Stomach (tissue), 9 donors: Measurements from ENCODE around the gene CDKN1C. TPM values are rescaled to one million over a fixed set of nuclear protein-coding genes. Genes with fewer than 3 reads are reported as not detected.

Experiments used
- DNase-seq, 2 donors: peaks; one replicate each; pipeline versions ENCODE4 v3.0.0 to v3.0.0-alpha.2; 2013 to 2019
- H3K27ac ChIP-seq, 5 donors: fragments of 200-600 bp in 4 of 5; sonication (generic) in 4 of 5; one replicate each; pipeline ENCODE4 v1.5.1; 2013 to 2019; ENCODE audit warnings: mild to moderate bottlenecking in 1 of 5, moderate library complexity in 1 of 5
- H3K27me3 ChIP-seq, 3 donors: fragments of 200-600 bp; sonication (generic); one replicate each; pipeline ENCODE4 v1.5.1; 2017 to 2019; ENCODE audit warnings: mixed run types in 1 of 3
- H3K36me3 ChIP-seq, 4 donors: fragments of 200-600 bp; sonication (generic); 1 replicate in 3 of 4; 2 replicates in 1 of 4; pipeline ENCODE4 v1.5.1; 2016 to 2019
- H3K4me1 ChIP-seq, 4 donors: fragments of 200-600 bp; sonication (generic); one replicate each; pipeline ENCODE4 v1.5.1; 2016 to 2019
- H3K4me3 ChIP-seq, 4 donors: fragments of 200-600 bp; sonication (generic) in 3 of 4; one replicate each; pipeline ENCODE4 v1.5.1; 2016 to 2019; ENCODE audit warnings: mild to moderate bottlenecking in 1 of 4
- H3K9me3 ChIP-seq, 4 donors: fragments of 200-600 bp; sonication (generic); one replicate each; pipeline ENCODE4 v1.5.1; 2016 to 2019
- EP300 ChIP-seq: sonication (generic); formaldehyde crosslinking; IDR thresholded peaks from one replicate; pipeline ENCODE4 v1.6.1; 2017; ENCODE audit warnings: antibody characterized with exemption
- POLR2A ChIP-seq, 4 donors: fragments of 450-650 bp; IDR thresholded peaks; one replicate each; pipeline ENCODE4 v1.6.1; 2016; ENCODE audit warnings: antibody characterized with exemption in 4 of 4, control low read depth in 2 of 4, mild to moderate bottlenecking in 1 of 4, moderate library complexity in 1 of 4
- POLR2AphosphoS5 ChIP-seq, 3 donors: sonication (generic); formaldehyde crosslinking; IDR thresholded peaks; one replicate each; pipeline ENCODE4 v1.6.1; 2016; ENCODE audit warnings: antibody characterized with exemption in 3 of 3
- WGBS, 5 donors: extraction: QIAGEN DNeasy Blood & Tissue Kit in 3 of 5; methylation state at CpG; one replicate each; pipeline versions ENCODE4 v1.1.5 to v1.1.7; 2013 to 2018; 5-methylcytosine and 5-hydroxymethylcytosine counted together
- intact Hi-C: fragments of 100-400 bp; cut with DNase I; formaldehyde crosslinking; loops from one replicate; pipeline ENCODE4 v1.15.1; 2023; ENCODE audit warnings: low total_unique reads
- polyA plus RNA-seq, 3 donors: library from polyadenylated mRNA; stranded (reverse); fragments of 200-250 nt; gene quantifications; one replicate each; pipeline ENCODE4 v1.2.3, GENCODE V29; 2013
- total RNA-seq, 5 donors: library from RNA; depleted of rRNA; stranded (reverse); fragments of >200 nt; gene quantifications; one replicate each; pipeline versions ENCODE4 v1.1.0 to v1.2.3, GENCODE V29; 2014 to 2016
- TF ChIP-seq, protein P1 (sequence below), 7 experiments: fragments of 450-650 bp in 4 of 7; fragments of 200-600 bp in 3 of 7; sonication (generic) in 3 of 7; IDR thresholded peaks; one replicate each; pipeline ENCODE4 v1.5.1; 2016 to 2019; ENCODE audit warnings: antibody characterized with exemption in 7 of 7, control low read depth in 2 of 7, mild to moderate bottlenecking in 1 of 7
- donor health status: healthy with polysubstance abuse.
- donor health status: Bipolar disorder and iron deficiency.
- donor health status: healthy.

The CDKN1C gene
- total and polyA plus RNA-seq, 8 donors = 10.5 to 99.1 (median 42.3) TPM

DNA sequence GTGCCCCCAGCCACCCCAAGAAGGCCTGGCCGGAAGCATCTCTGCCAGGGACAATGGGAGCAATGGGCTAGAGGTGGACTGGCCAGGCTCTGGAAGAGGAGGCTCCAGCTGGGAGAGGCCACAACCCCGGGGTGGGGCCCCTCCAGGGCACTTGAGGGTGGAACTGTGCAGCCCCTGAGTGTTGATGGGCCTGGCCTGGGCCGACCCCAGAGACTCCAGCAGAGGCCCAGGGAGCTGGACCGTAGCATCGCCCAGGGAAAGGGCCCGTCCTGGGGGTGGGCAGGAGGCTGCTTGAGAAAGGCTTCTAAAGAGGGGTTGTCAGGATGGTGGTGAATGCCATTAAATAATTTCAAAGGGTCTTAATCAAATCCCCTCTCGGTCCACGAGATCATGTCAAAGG lies 30.4 kb downstream of the CDKN1C start:
- TF ChIP-seq, protein P1, sequence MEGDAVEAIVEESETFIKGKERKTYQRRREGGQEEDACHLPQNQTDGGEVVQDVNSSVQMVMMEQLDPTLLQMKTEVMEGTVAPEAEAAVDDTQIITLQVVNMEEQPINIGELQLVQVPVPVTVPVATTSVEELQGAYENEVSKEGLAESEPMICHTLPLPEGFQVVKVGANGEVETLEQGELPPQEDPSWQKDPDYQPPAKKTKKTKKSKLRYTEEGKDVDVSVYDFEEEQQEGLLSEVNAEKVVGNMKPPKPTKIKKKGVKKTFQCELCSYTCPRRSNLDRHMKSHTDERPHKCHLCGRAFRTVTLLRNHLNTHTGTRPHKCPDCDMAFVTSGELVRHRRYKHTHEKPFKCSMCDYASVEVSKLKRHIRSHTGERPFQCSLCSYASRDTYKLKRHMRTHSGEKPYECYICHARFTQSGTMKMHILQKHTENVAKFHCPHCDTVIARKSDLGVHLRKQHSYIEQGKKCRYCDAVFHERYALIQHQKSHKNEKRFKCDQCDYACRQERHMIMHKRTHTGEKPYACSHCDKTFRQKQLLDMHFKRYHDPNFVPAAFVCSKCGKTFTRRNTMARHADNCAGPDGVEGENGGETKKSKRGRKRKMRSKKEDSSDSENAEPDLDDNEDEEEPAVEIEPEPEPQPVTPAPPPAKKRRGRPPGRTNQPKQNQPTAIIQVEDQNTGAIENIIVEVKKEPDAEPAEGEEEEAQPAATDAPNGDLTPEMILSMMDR (IDR thresholded peaks at IDR 0.05) = no peak
- no peak for TF ChIP-seq POLR2A (IDR thresholded peaks at IDR 0.05)
- TF ChIP-seq POLR2AphosphoS5 (IDR thresholded peaks at IDR 0.05) = no peak
- TF ChIP-seq EP300 = no peak
- Histone ChIP-seq H3K9me3 (no peaks in the 10 kb centered on the region), H3K4me3 (no peak overlapping the region), H3K27me3 (peaks cover 0 to under 1% (median 0%) of the 10 kb centered on the region in 3 donors), H3K27ac (no peak overlapping the region), H3K36me3 (no peaks in the 10 kb centered on the region), H3K4me1 (no peaks in the 10 kb centered on the region)
- 89 to 96% (median 90%) methylated on average over 7 to 8 of the region's 8 CpGs for WGBS, 5 donors
- intact Hi-C loops = no loop called here
- no peak for DNase-seq

DNA sequence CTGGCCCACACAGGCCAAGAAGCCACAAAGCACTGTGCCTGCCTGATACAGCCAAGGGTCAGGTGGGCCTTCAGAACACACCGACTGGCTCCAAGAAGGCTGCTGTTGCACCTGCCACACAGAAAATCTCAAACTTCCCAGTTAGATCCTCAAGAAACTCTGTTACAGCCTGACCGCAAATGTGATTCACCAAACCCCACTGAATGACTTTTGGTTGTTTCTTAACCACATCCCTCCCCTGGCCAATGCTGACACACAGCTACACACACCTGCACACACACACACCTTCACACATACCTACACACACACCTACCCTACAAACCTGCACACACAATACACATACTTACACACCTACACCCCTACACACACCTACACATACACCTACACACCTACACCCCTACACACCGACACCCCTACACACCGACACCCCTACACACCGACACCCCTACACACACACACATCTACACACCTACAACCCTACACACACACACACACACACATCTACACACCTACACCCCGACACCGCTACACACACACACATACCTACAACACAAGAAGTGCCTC lies 31.5 kb downstream of the CDKN1C start:
- 83 to 95% (median 92%) methylated on average over 7 of the region's 7 CpGs for whole genome bisulfite sequencing, 5 donors
- no peaks in the 10 kb centered on the region for H3K36me3 ChIP-seq
- no peaks in the 10 kb centered on the region for H3K4me1 ChIP-seq
- intact Hi-C loops = no loop called here
- no peak for DNase-seq
- no peaks in the 10 kb centered on the region for H3K9me3 ChIP-seq
- no peaks in the 10 kb centered on the region for H3K27me3 ChIP-seq
- TF ChIP-seq POLR2A (IDR thresholded peaks at IDR 0.05) (no peak), EP300 (no peak)
- no peak overlapping the region for H3K4me3 ChIP-seq
- H3K27ac ChIP-seq = no peak overlapping the region

DNA sequence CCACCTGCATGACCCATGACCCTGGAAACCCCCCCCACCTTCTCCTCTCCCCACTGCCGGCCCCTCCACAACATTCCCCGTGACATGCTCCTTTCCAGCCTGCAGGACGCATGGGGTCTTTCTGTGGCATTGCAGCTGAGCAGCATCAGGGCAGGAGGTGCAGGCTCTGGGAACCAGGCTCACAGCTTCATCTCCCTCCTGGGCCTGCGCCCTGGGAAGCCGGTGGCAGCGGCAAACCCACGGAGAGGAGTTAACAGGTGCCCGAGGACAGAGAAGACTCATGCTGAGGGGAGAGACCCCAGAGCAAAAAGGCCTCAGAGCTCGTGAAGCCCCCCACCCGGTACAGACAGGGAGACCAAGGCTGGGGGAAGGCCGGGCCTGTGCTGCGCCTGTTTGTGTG lies 32.2 kb downstream of the CDKN1C start:
- peaks cover 0 to 2% (median under 1%) of the 10 kb centered on the region in 4 donors for H3K36me3 ChIP-seq
- TF ChIP-seq, protein P1 (IDR thresholded peaks at IDR 0.05) = no peak
- TF ChIP-seq POLR2AphosphoS5 (IDR thresholded peaks at IDR 0.05) = no peak
- no peak for TF ChIP-seq EP300
- TF ChIP-seq POLR2A (IDR thresholded peaks at IDR 0.05) = no peak
- intact Hi-C loops = no loop called here
- no peak overlapping the region for H3K27ac ChIP-seq
- H3K4me3 ChIP-seq = no peak overlapping the region
- no peaks in the 10 kb centered on the region for H3K4me1 ChIP-seq
- DNase-seq = no peak
- 93 to 99% (median 96%) methylated on average over 7 to 12 of the region's 12 CpGs for WGBS, 5 donors
- no peaks in the 10 kb centered on the region for H3K9me3 ChIP-seq
- no peaks in the 10 kb centered on the region for H3K27me3 ChIP-seq

DNA sequence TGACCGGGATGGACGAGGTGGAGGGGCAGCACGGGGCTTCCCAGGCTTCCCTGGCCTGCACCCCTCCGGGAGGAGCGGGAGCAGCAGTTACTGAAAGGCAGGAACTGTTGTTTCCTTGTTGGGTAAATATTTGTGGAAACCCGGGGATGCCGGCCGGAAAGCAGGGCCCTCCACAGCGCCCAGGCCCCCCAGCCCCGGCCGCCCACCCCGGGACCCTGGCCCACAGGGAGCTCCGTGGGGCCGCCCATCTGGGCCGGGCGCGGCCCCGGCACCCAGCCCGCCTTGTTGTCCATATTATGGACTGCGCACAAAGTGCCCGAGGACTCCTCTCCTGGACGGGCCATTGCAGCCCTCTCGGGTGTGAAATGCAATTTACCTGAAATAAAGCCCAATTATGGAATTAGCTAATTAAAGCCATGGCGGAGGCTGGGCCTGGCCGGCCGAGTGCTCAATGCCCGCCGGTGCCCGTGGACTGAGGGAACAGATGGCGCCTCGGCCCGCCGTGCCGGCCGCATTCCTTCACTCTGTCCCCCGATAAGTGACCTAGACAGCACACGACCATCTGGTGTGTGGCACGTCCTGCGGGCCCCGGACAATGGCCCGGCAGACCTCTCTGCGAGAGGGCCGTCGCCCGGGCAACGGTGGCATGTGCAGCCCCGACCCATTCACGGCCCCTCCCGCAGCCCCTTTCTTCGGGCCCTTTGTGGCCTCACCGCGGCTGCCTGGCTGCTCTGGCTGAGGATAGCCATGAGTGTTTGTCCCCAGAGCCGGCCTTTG lies 35.4 kb downstream of the CDKN1C start:
- H3K4me3 ChIP-seq = no peak overlapping the region
- peak in 1 of 2 donors; percentile 52 for DNase-seq
- H3K27me3 ChIP-seq = no peaks in the 10 kb centered on the region
- WGBS, 5 donors = 56 to 73% (median 59%) methylated on average over 36 to 53 of the region's 53 CpGs
- H3K27ac ChIP-seq = no peak overlapping the region
- no peaks in the 10 kb centered on the region for H3K4me1 ChIP-seq
- peaks cover 0 to 10% (median 5%) of the 10 kb centered on the region in 4 donors for H3K36me3 ChIP-seq
- intact Hi-C loops = no loop called here
- H3K9me3 ChIP-seq = no peaks in the 10 kb centered on the region
- TF ChIP-seq, protein P1 (IDR thresholded peaks at IDR 0.05) = no peak
- TF ChIP-seq POLR2A (IDR thresholded peaks at IDR 0.05) (no peak), POLR2AphosphoS5 (IDR thresholded peaks at IDR 0.05) (no peak), EP300 (no peak)

GRCh38 chr11:2848497-2848896 lies 37.1 kb downstream of the CDKN1C start:
- WGBS, 5 donors = 89 to 98% (median 89%) methylated on average over 8 to 9 of the region's 9 CpGs
- TF ChIP-seq EP300 (no peak), POLR2AphosphoS5 (IDR thresholded peaks at IDR 0.05) (no peak), POLR2A (IDR thresholded peaks at IDR 0.05) (no peak)
- TF ChIP-seq, protein P1 (IDR thresholded peaks at IDR 0.05) = no peak
- DNase-seq = no peak
- intact Hi-C loops = no loop called here
- Histone ChIP-seq H3K27ac (no peak overlapping the region), H3K4me1 (no peaks in the 10 kb centered on the region), H3K9me3 (no peaks in the 10 kb centered on the region), H3K4me3 (no peak overlapping the region), H3K36me3 (peaks cover 0 to 10% (median 5%) of the 10 kb centered on the region in 4 donors), H3K27me3 (no peaks in the 10 kb centered on the region)
